ENCODE measurements around the gene KDM4B.

- TF ChIP-seq, protein P1, sequence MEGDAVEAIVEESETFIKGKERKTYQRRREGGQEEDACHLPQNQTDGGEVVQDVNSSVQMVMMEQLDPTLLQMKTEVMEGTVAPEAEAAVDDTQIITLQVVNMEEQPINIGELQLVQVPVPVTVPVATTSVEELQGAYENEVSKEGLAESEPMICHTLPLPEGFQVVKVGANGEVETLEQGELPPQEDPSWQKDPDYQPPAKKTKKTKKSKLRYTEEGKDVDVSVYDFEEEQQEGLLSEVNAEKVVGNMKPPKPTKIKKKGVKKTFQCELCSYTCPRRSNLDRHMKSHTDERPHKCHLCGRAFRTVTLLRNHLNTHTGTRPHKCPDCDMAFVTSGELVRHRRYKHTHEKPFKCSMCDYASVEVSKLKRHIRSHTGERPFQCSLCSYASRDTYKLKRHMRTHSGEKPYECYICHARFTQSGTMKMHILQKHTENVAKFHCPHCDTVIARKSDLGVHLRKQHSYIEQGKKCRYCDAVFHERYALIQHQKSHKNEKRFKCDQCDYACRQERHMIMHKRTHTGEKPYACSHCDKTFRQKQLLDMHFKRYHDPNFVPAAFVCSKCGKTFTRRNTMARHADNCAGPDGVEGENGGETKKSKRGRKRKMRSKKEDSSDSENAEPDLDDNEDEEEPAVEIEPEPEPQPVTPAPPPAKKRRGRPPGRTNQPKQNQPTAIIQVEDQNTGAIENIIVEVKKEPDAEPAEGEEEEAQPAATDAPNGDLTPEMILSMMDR (IDR thresholded peaks at IDR 0.05), result no peak
- TF ChIP-seq POLR2AphosphoS5 (IDR thresholded peaks at IDR 0.05), result no peak
- no peak for TF ChIP-seq POLR2A (IDR thresholded peaks at IDR 0.05)
Observed at GRCh38 chr19:4972509-4973230, 3.8 kb downstream of the KDM4B start.
